ENCODE measurements around the gene IL31RA. TPM values are rescaled to one million over a fixed set of nuclear protein-coding genes. Genes with fewer than 3 reads are reported as not detected.

The IL31RA gene
- total RNA-seq, 1 experiment from 2014 or later = not detected

DNA sequence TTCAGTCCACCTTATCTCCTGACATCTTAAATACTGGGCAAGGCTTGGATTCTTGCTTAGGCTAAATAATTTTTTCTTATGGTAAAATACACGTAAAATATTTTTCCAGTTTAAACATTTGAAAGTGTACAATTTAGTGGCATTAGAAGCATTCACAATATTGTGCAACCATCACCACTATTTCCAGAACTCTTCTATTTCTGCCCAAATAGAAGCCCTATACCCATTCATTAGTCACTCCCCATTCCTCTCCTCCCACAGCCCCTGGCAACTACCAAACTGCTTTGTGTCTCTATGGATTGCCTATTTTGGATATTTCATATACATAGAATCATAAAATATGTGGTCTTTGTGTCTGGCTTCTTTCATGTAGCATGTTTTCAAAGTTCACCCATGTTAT, 57.6 kb downstream of the IL31RA start:
- H3K9me3 Mint-ChIP-seq = peaks cover 7% of the 10 kb centered on the region
- no peaks in the 10 kb centered on the region for H3K27me3 Mint-ChIP-seq (ENCODE audit: low read depth)
- CTCF ChIA-PET = no interaction called here
- no peaks in the 10 kb centered on the region for H3K4me1 Mint-ChIP-seq
- no peak for TF ChIP-seq ZBTB21 (CRISPR knock-in tag; IDR thresholded peaks at IDR 0.05; ENCODE audit: borderline replicate concordance)
- TF ChIP-seq MYBL2 (CRISPR knock-in tag; IDR thresholded peaks at IDR 0.05) = no peak
- no peak for TF ChIP-seq SOX15 (CRISPR knock-in tag; IDR thresholded peaks at IDR 0.05)
- TF ChIP-seq, protein P1, sequence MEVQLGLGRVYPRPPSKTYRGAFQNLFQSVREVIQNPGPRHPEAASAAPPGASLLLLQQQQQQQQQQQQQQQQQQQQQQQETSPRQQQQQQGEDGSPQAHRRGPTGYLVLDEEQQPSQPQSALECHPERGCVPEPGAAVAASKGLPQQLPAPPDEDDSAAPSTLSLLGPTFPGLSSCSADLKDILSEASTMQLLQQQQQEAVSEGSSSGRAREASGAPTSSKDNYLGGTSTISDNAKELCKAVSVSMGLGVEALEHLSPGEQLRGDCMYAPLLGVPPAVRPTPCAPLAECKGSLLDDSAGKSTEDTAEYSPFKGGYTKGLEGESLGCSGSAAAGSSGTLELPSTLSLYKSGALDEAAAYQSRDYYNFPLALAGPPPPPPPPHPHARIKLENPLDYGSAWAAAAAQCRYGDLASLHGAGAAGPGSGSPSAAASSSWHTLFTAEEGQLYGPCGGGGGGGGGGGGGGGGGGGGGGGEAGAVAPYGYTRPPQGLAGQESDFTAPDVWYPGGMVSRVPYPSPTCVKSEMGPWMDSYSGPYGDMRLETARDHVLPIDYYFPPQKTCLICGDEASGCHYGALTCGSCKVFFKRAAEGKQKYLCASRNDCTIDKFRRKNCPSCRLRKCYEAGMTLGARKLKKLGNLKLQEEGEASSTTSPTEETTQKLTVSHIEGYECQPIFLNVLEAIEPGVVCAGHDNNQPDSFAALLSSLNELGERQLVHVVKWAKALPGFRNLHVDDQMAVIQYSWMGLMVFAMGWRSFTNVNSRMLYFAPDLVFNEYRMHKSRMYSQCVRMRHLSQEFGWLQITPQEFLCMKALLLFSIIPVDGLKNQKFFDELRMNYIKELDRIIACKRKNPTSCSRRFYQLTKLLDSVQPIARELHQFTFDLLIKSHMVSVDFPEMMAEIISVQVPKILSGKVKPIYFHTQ (CRISPR knock-in tag; IDR thresholded peaks at IDR 0.05) = no peak
- no peak for TF ChIP-seq ZNF219 (CRISPR knock-in tag; IDR thresholded peaks at IDR 0.05; ENCODE audit: borderline replicate concordance)
- TF ChIP-seq, protein P2, sequence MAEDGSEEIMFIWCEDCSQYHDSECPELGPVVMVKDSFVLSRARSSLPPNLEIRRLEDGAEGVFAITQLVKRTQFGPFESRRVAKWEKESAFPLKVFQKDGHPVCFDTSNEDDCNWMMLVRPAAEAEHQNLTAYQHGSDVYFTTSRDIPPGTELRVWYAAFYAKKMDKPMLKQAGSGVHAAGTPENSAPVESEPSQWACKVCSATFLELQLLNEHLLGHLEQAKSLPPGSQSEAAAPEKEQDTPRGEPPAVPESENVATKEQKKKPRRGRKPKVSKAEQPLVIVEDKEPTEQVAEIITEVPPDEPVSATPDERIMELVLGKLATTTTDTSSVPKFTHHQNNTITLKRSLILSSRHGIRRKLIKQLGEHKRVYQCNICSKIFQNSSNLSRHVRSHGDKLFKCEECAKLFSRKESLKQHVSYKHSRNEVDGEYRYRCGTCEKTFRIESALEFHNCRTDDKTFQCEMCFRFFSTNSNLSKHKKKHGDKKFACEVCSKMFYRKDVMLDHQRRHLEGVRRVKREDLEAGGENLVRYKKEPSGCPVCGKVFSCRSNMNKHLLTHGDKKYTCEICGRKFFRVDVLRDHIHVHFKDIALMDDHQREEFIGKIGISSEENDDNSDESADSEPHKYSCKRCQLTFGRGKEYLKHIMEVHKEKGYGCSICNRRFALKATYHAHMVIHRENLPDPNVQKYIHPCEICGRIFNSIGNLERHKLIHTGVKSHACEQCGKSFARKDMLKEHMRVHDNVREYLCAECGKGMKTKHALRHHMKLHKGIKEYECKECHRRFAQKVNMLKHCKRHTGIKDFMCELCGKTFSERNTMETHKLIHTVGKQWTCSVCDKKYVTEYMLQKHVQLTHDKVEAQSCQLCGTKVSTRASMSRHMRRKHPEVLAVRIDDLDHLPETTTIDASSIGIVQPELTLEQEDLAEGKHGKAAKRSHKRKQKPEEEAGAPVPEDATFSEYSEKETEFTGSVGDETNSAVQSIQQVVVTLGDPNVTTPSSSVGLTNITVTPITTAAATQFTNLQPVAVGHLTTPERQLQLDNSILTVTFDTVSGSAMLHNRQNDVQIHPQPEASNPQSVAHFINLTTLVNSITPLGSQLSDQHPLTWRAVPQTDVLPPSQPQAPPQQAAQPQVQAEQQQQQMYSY (CRISPR knock-in tag; IDR thresholded peaks at IDR 0.05) = no peak
- TF ChIP-seq OVOL2 (CRISPR knock-in tag; IDR thresholded peaks at IDR 0.05; ENCODE audit: borderline replicate concordance) = no peak
- TF ChIP-seq, protein P3, sequence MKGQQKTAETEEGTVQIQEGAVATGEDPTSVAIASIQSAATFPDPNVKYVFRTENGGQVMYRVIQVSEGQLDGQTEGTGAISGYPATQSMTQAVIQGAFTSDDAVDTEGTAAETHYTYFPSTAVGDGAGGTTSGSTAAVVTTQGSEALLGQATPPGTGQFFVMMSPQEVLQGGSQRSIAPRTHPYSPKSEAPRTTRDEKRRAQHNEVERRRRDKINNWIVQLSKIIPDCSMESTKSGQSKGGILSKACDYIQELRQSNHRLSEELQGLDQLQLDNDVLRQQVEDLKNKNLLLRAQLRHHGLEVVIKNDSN (CRISPR knock-in tag; IDR thresholded peaks at IDR 0.05) = no peak
- TF ChIP-seq ESRRA (CRISPR knock-in tag; IDR thresholded peaks at IDR 0.05; ENCODE audit: borderline replicate concordance) = no peak
- no peak for DNase-seq (ENCODE audit: low spot score)
- no peak overlapping the region for H3K27ac Mint-ChIP-seq
- H3K36me3 Mint-ChIP-seq = no peaks in the 10 kb centered on the region
- ATAC-seq = no peak
- POLR2A ChIA-PET = no interaction called here
- H3K4me3 Mint-ChIP-seq = no peak overlapping the region

DNA sequence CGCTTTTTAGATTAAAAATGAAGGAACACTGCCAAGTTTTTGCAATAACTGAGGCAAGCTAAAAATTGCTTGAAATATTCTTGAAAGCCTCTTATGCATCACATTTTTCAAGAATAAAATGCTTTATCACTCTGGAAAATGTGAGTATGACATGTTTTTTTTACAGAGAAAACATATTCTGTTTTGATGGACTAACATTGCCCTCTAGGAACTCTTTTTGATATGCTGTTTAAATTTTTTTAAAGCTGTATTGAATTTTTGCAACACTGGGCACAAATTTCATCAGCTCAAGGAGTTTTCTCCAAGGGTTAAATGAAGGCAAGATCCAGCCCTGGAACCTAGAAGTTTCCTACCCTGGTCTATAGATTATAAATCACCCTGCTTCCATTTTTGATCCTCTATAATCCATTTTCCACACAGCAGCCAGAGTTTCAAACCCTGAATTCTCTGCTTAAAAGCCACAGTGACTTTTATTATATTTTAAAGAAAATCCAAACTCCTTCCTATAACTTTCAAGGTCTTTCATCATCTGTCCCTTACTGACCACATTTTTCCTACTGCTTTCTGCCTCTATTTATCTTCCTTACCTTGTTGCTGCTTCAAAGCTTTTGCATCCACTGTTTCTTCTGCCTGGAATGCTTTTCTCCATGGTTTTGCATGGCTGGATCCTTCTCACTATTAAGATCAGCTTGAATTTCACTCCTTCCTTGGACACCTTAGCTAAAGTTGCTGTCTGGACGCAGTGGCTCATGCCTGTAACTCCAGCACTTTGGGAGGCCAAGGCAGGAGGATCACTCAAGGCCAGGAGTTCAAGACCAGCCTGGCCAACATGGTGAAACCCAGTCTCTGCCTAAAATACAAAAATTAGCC, 60.9 kb downstream of the IL31RA start:
- Mint-ChIP-seq H3K36me3 (no peaks in the 10 kb centered on the region), H3K27ac (no peak overlapping the region), H3K27me3 (ENCODE audit: low read depth) (no peaks in the 10 kb centered on the region), H3K4me3 (no peak overlapping the region), H3K9me3 (peaks cover 7% of the 10 kb centered on the region), H3K4me1 (no peaks in the 10 kb centered on the region)
- ATAC-seq (no peak), DNase-seq (ENCODE audit: low spot score) (no peak)
- TF ChIP-seq FOXP1 (CRISPR knock-in tag; IDR thresholded peaks at IDR 0.05; ENCODE audit: borderline replicate concordance) (no peak), ZNF423 (CRISPR knock-in tag; IDR thresholded peaks at IDR 0.05) (no peak)
- TF ChIP-seq, protein P4, sequence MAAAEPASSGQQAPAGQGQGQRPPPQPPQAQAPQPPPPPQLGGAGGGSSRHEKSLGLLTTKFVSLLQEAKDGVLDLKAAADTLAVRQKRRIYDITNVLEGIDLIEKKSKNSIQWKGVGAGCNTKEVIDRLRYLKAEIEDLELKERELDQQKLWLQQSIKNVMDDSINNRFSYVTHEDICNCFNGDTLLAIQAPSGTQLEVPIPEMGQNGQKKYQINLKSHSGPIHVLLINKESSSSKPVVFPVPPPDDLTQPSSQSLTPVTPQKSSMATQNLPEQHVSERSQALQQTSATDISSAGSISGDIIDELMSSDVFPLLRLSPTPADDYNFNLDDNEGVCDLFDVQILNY (CRISPR knock-in tag; IDR thresholded peaks at IDR 0.05) = no peak
- CTCF ChIA-PET = no interaction called here
- POLR2A ChIA-PET = no interaction called here

Measured in WTC11 (cell line).